Pancreas (tissue), 10 donors: Measurements from ENCODE around the gene OR2F2. TPM values are rescaled to one million over a fixed set of nuclear protein-coding genes. Genes with fewer than 3 reads are reported as not detected.

Experiments
- ATAC-seq, 4 donors: fragments of 200-7000 bp; cut with Tn5 transposase; one replicate each; pipeline versions ENCODE4 v1.8.0 to v1.9.1; 2020; ENCODE audit warnings: mild to moderate bottlenecking in 4 of 4, moderate library complexity in 4 of 4
- DNase-seq, 6 donors: peaks; one replicate each; pipeline ENCODE4 v3.0.0-alpha.2; 2020
- FAIRE-seq: peaks from 2 replicates; lab custom pipeline; 2012; peaks lifted over from hg19 to GRCh38; lab: Jason Lieb, UNC
- H3K27ac ChIP-seq, 4 donors: fragments of 200-600 bp; sonication (generic); 1 replicate in 3 of 4; 2 replicates in 1 of 4; pipeline versions ENCODE4 v1.5.0 to v1.8.0; 2020
- H3K27me3 ChIP-seq, 4 donors: fragments of 200-600 bp; one replicate each; pipeline ENCODE4 v1.8.0; 2021
- H3K36me3 ChIP-seq, 3 donors: fragments of 200-600 bp; sonication (generic) in 1 of 3; one replicate each; pipeline versions ENCODE4 v1.5.0 to v1.8.0; 2020 to 2021
- H3K4me1 ChIP-seq, 3 donors: fragments of 200-600 bp; one replicate each; pipeline ENCODE4 v1.8.0; 2021
- H3K4me3 ChIP-seq, 4 donors: fragments of 200-600 bp; sonication (generic) in 2 of 4; one replicate each; pipeline versions ENCODE4 v1.5.0 to v1.8.0; 2020 to 2021
- H3K9me3 ChIP-seq, 4 donors: fragments of 200-600 bp; one replicate each; pipeline ENCODE4 v1.8.0; 2021
- CTCF ChIP-seq, 4 donors: fragments of 200-600 bp; sonication (generic) in 3 of 4; IDR thresholded peaks; one replicate each; pipeline versions ENCODE4 v1.5.0 to v1.8.0; 2021; ENCODE audit warnings: antibody characterized with exemption in 4 of 4
- WGBS, 2 donors: extraction: QIAGEN DNeasy Blood & Tissue Kit; methylation state at CpG; one replicate each; pipeline ENCODE4 v1.1.7; 2013; 5-methylcytosine and 5-hydroxymethylcytosine counted together
- intact Hi-C, 3 donors: fragments of 100-400 bp; cut with DNase I; formaldehyde crosslinking; loops; one replicate each; pipeline versions ENCODE4 v1.11.1 to v1.14.2; 2022
- polyA plus RNA-seq, 2 donors: library from polyadenylated mRNA; stranded (reverse); fragments of 200-250 nt; gene quantifications; one replicate each; pipeline ENCODE4 v1.2.3, GENCODE V29; 2013
- total RNA-seq, 6 donors: library from RNA; stranded (reverse); fragmentation: NEBNext Ultra II Directional in 4 of 6; extraction: Animal tissue kit (Norgen Biotek cat#: 25700) in 4 of 6; gene quantifications; one replicate each; pipeline versions ENCODE4 v1.2.1 to v1.2.4, GENCODE V29; 2021 to 2023
- donor health status: healthy with polysubstance abuse.
- donor health status: DM: no; HTN: no; CAD: no; lungs with moderate emphysema.
- donor health status: DM: no; HTN: no; CAD: no.
- donor health status: control.
- donor health status: control.
- donor health status: Bipolar disorder and iron deficiency.
- donor health status: DM: yes; HTN: yes; CAD: no.
- donor health status: DM: no; HTN: no; CAD: no.
- donor health status: DM: no; HTN: no; CAD: no.
- donor health status: DM: yes; HTN: yes; CAD: no.

OR2F2 gene
- total and polyA plus RNA-seq, 8 donors = not detected

- no peaks in the 10 kb centered on the region for H3K9me3 ChIP-seq
- no peaks in the 10 kb centered on the region for H3K27me3 ChIP-seq
- FAIRE-seq (no peak), DNase-seq (no peak), ATAC-seq (no peak)
- no peak for TF ChIP-seq CTCF (IDR thresholded peaks at IDR 0.05)
- 76 to 78% methylated on average over 2 of the region's 2 CpGs for WGBS, 2 donors
- no peaks in the 10 kb centered on the region for H3K4me1 ChIP-seq
- intact Hi-C loops = no loop called here
- H3K27ac ChIP-seq = no peak overlapping the region
- no peaks in the 10 kb centered on the region for H3K36me3 ChIP-seq
- H3K4me3 ChIP-seq = no peak overlapping the region
Observed at GRCh38 chr7:143891457-143891856, 43.6 kb upstream of the OR2F2 start.

GRCh38 chr7:143892527-143893300 is 42.3 kb upstream of the OR2F2 start:
- no peak overlapping the region for H3K4me3 ChIP-seq
- H3K36me3 ChIP-seq = no peaks in the 10 kb centered on the region
- peak; percentile 56 for FAIRE-seq
- no peaks in the 10 kb centered on the region for H3K4me1 ChIP-seq
- no peaks in the 10 kb centered on the region for H3K27me3 ChIP-seq
- H3K9me3 ChIP-seq = no peaks in the 10 kb centered on the region
- no peak for ATAC-seq
- 95 to 98% methylated on average over 5 of the region's 5 CpGs for WGBS, 2 donors
- DNase-seq = no peak
- no peak overlapping the region for H3K27ac ChIP-seq
- TF ChIP-seq CTCF (IDR thresholded peaks at IDR 0.05) = no peak
- intact Hi-C loops = no loop called here

GRCh38 chr7:143896667-143897066 is 38.4 kb upstream of the OR2F2 start:
- FAIRE-seq = peak; percentile 89
- Histone ChIP-seq H3K9me3 (no peaks in the 10 kb centered on the region), H3K4me1 (peaks cover 8 to 20% (median 18%) of the 10 kb centered on the region in 3 donors), H3K27ac (no peak overlapping the region), H3K4me3 (no peak overlapping the region), H3K36me3 (no peaks in the 10 kb centered on the region), H3K27me3 (no peaks in the 10 kb centered on the region)
- intact Hi-C loops = no loop called here
- no peak for TF ChIP-seq CTCF (IDR thresholded peaks at IDR 0.05)
- DNase-seq = no peak
- ATAC-seq = no peak

- 96 to 100% methylated on average over 1 of the region's 1 CpG for WGBS, 2 donors
- ATAC-seq = no peak
- no peak for DNase-seq
- H3K27me3 ChIP-seq = no peaks in the 10 kb centered on the region
- no peak overlapping the region for H3K27ac ChIP-seq
- H3K4me1 ChIP-seq = peaks cover 8 to 20% (median 18%) of the 10 kb centered on the region in 3 donors
- intact Hi-C loops = no loop called here
- no peak for TF ChIP-seq CTCF (IDR thresholded peaks at IDR 0.05)
- no peaks in the 10 kb centered on the region for H3K9me3 ChIP-seq
- FAIRE-seq = no peak
- no peaks in the 10 kb centered on the region for H3K36me3 ChIP-seq
- H3K4me3 ChIP-seq = no peak overlapping the region
Observed at GRCh38 chr7:143898810-143899209, 36.2 kb upstream of the OR2F2 start.

GRCh38 chr7:143900230-143900766 is 34.7 kb upstream of the OR2F2 start:
- Histone ChIP-seq H3K27ac (peak overlapping the region in 2 of 4 donors; percentile 23 to 35), H3K36me3 (no peaks in the 10 kb centered on the region), H3K4me3 (peak overlapping the region in 2 of 4 donors; percentile 60 to 76), H3K9me3 (no peaks in the 10 kb centered on the region), H3K27me3 (no peaks in the 10 kb centered on the region), H3K4me1 (peaks cover 8 to 20% (median 18%) of the 10 kb centered on the region in 3 donors)
- DNase-seq = no peak
- FAIRE-seq = no peak
- TF ChIP-seq CTCF (IDR thresholded peaks at IDR 0.05) = no peak
- 43 to 45% methylated on average over 5 of the region's 5 CpGs for WGBS, 2 donors
- ATAC-seq = no peak
- intact Hi-C loops = no loop called here
